ENCODE data around the gene BRI3. TPM values are rescaled to one million over a fixed set of nuclear protein-coding genes. Genes with fewer than 3 reads are reported as not detected.

The BRI3 gene
- total and polyA plus RNA-seq, 2 of the 4 experiments (the other 2 are of a cell fraction) = 24.7 to 68.3 TPM

GRCh38 chr7:98249106-98249505 lies 32.4 kb upstream of the BRI3 start:
- Histone ChIP-seq H3K9me1 (ENCODE audit: insufficient read depth, low read length) (peaks cover 2% of the 10 kb centered on the region; the same call in 1 of the 2 replicates), H3K18ac (ENCODE audit: low read depth, low read length) (no peak overlapping the region), H3K9ac (ENCODE audit: low read depth, low read length) (no peak overlapping the region), H3K27ac (ENCODE audit: insufficient read depth, low read length) (no peak overlapping the region), H3K36me3 (ENCODE audit: control insufficient read depth, insufficient read depth, low read length) (peaks cover 8% of the 10 kb centered on the region; the same call in 1 of the 2 replicates), H3K4me1 (ENCODE audit: control insufficient read depth, insufficient read depth, low read length) (peaks cover 8% of the 10 kb centered on the region), H3K79me1 (ENCODE audit: low read depth in 1 of 2, low read length in 2 of 2) (peaks cover 26 to 39% of the 10 kb centered on the region in 2 experiments), H3K14ac (replicated peaks; ENCODE audit: low read depth, low read length) (no peak overlapping the region), H2BK15ac (ENCODE audit: low read depth, low read length) (no peak overlapping the region), H4K91ac (ENCODE audit: insufficient read depth, low read depth, low read length) (no peak overlapping the region), H2BK20ac (ENCODE audit: low read depth, low read length) (no peak overlapping the region), H2BK120ac (ENCODE audit: low read depth, low read length) (no peak overlapping the region), H2BK5ac (ENCODE audit: low read depth, low read length, poor library complexity, severe bottlenecking) (no peak overlapping the region), H3K4me2 (ENCODE audit: low read depth, low read length) (no peak overlapping the region), H2AK5ac (ENCODE audit: low read depth, low read length) (no peak overlapping the region), H4K5ac (ENCODE audit: low read depth, low read length) (no peak overlapping the region), H3K9me3 (ENCODE audit: control insufficient read depth, insufficient read depth, low read length) (no peaks in the 10 kb centered on the region), H2AFZ (replicated peaks; ENCODE audit: low read length, poor library complexity) (no peak overlapping the region), H3K23ac (ENCODE audit: low read depth, low read length) (no peak overlapping the region), H4K8ac (ENCODE audit: low read depth in 2 of 2, low read length in 2 of 2) (no peak overlapping the region), H3K56ac (ENCODE audit: extremely low read depth, insufficient read depth, low read length) (no peak overlapping the region), H2AK9ac (replicated peaks; ENCODE audit: low read depth, low read length, poor library complexity) (peak overlapping the region; percentile 37), H3K27me3 (ENCODE audit: control insufficient read depth, insufficient read depth, low read length) (no peaks in the 10 kb centered on the region), H3K4ac (ENCODE audit: low read depth, low read length) (no peak overlapping the region), H3K4me3 (ENCODE audit: insufficient read depth, low read depth, low read length) (no peak overlapping the region), H4K20me1 (ENCODE audit: insufficient read depth, low read length) (no peaks in the 10 kb centered on the region)
- ATAC-seq (ENCODE audit: low read depth) (no peak), DNase-seq (no peak)
- dilution Hi-C loops (cut with HindIII; ENCODE audit: low sequenced_read_pairs, unreplicated experiment) (no loop called here), intact Hi-C loops (cut with micrococcal nuclease) (no loop called here), in situ Hi-C loops (cut with MboI; ENCODE audit: low sequenced_read_pairs) (no loop called here)
- ChIA-PET CTCF (no interaction called here), POLR2A (ENCODE audit: unreplicated experiment) (no interaction called here)
- BruUV-seq (replicated peaks) = no TSS peak
- WGBS, 2 experiments (ENCODE audit: extremely low coverage in 2 of 2, insufficient read length in 1 of 2) = 80% methylated on average over 2 of the region's 6 CpGs; no CpG with 5 or more reads in 1 of the 2 experiments
- TF ChIP-seq ELK1 (IDR thresholded peaks at IDR 0.05; ENCODE audit: borderline replicate concordance, low read depth, low read length) = no peak
- TF ChIP-seq RAD21 (IDR thresholded peaks at IDR 0.05; ENCODE audit: low read length) = no peak
- TF ChIP-seq RCOR1 (IDR thresholded peaks at IDR 0.05; ENCODE audit: insufficient replicate concordance, low read length) = no peak
- no peak for TF ChIP-seq USF2 (IDR thresholded peaks at IDR 0.05; ENCODE audit: low read depth, low read length)
- TF ChIP-seq FOS (IDR thresholded peaks at IDR 0.05; ENCODE audit: low read depth, low read length) = no peak
- no peak for TF ChIP-seq SMC3 (IDR thresholded peaks at IDR 0.05; ENCODE audit: low read depth, low read length)
- no peak for TF ChIP-seq BHLHE40 (IDR thresholded peaks at IDR 0.05; ENCODE audit: low read depth, low read length)
- TF ChIP-seq MAFK (IDR thresholded peaks at IDR 0.05; ENCODE audit: low read depth, low read length) = no peak
- TF ChIP-seq CEBPB (IDR thresholded peaks at IDR 0.05; ENCODE audit: low read depth, low read length) = no peak
- TF ChIP-seq CHD1 (IDR thresholded peaks at IDR 0.05; ENCODE audit: low read depth, low read length) = no peak
- no peak for TF ChIP-seq POLR2A (IDR thresholded peaks at IDR 0.05; ENCODE audit: low read depth, low read length)
- TF ChIP-seq MAZ (IDR thresholded peaks at IDR 0.05; ENCODE audit: borderline replicate concordance, low read depth, low read length) = no peak
- no peak for TF ChIP-seq NFE2L2 (IDR thresholded peaks at IDR 0.05; ENCODE audit: low read depth, low read length)
- no peak for TF ChIP-seq CTCF (conservative IDR thresholded peaks at IDR 0.05; ENCODE audit: low read depth, low read length)
- TF ChIP-seq RFX5 (IDR thresholded peaks at IDR 0.05; ENCODE audit: low read depth, low read length) = no peak
- TF ChIP-seq MXI1 (IDR thresholded peaks at IDR 0.05; ENCODE audit: borderline replicate concordance, low read depth, low read length) = no peak

Data from IMR-90 (cell line).